NCI-H1436 treated with DMSO at 0.1 percent for 48 hours (cell line): ENCODE results near the gene PPP2R5D.

Source experiments
- DNase-seq: peaks from one replicate; lab custom pipeline; 2025; lab: John Stamatoyannopoulos, UW

Gene PPP2R5D

DNA sequence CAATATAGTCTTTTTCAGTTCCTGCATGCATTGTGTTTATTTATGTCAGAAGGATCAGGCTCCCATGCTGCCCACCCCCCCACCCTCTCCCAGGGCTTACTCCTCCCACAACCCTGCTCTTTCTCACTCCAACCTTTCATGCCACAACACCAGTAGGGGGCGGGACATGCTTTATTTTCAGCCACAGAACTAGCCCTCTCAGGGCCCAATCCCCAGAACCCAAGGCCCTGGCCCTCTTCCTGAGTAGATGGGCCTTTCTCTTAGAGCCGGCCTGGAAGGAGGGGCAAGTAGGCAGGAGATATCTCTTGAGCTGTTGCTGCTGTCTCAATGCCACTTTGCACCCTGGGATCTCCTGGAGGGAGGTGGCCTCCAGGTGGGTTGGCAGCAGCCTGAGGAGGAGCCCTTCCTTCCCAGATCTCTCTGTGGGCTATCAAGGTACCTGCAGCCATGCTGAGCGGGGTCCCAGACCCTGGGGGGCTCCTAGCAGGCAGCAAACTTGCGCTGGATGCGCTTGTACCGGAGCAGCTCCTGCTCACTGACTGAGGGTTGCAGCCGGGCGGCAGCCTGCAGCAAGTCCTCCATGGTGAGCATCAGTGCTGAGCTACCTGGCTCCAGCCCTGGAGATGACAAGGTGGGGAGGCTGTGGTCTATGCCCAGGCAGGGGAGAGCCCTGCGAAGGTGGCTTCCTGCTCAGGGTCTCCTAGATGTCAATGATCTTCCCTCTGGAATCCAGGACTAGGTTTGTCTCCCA is 20.3 kb upstream of the PPP2R5D start:
- DNase-seq, result no peak

GRCh38 chr6:42966571-42966970 is 17.8 kb upstream of the PPP2R5D start:
- no peak for DNase-seq

- DNase-seq, result no peak
These were observed 17.1 kb upstream of the PPP2R5D start for GRCh38 chr6:42967228-42967627.

GRCh38 chr6:42968126-42968701 is 16.2 kb upstream of the PPP2R5D start:
- no peak for DNase-seq

DNA sequence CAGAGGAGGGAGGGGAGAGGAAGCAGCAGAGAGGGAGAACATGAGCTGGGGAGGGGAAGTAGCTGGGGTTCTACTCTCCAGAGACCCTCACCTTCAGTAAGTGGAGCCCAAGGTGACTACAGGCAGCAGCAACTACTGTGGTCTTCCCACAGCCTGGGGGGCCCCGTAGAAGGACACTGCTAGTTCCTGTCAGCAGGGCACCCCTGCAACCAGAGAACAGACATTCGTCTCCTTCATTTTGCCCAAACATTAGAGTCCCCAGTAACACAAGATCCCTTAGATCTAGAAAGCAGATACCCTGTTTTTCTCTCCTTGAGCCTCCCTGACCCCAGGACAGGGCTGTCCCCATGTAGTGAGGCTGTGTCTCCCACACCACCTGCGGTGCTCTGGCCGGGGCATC is 15.6 kb upstream of the PPP2R5D start:
- no peak for DNase-seq

DNA sequence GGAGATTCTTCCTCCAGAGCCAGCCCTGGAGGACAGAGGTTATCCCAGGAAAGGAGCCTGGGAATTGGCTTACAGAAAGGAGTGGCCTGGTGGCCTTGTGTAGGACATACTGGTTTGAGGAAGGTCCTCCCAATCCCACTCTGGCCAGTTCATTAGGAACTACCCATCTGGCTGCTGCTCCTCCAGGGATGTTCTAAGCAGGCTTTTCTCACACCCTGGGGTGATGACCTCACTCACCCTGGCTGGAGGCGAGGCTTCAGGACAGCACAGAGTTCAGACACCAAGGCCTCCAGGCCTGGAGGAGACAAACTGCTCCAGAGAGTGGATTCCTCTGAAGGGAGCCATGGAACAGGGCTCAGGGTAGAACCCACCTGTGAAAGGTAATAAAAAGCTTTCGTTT is 14.9 kb upstream of the PPP2R5D start:
- no peak for DNase-seq

DNA sequence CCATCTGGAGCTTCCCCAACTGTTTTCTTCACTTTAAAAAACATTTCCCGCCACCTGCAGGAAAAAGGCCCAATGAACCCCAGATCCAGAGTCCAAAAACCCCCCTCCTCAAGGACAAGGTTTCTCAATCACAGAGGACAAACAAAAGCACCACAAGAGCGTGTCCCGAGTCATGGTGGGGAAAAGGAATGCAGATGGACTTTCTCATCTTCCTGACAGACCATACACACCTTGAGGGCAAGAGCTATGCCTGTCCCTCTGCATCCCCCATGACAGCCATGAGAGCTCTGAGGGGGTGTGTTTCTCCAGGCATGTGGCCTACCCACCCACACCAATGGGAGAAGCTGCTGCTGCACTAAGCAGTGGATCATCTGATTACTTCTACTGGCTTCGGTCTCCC is 14.4 kb upstream of the PPP2R5D start:
- no peak for DNase-seq

DNA sequence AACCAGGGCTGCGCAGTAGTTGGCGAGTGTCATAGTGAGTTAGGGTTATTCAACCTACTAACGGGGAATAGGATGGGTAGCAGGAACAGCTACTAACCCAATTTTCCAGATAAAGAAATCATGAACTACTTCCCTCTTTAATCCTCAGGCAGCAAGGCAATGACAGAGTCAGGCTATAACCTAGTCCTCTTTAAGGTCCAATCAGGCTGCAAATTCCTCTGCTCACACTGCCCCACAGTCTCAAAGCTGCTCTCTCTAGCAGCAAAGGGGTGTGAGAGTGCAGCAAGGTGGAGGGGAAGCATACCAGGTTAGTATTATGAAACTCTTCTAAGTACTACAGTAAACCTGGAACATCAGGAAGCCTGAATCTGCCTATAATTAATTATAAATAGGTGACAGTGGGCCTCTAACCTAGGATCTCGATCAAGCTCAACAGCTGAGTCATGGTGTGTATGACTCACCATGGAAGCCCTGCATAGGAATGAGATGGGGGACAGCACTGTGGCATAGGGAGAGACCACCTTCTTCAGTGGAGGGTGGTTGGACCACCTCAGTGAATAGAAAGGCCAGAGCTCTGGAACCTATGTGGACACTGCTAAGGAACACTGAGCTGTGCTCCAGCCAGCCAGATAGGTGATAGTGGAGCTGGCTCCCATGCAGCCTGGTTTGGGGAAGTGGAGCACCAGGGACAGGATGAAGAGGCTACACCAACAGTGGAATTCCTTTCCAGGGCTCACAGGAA is 13.3 kb upstream of the PPP2R5D start:
- DNase-seq, result no peak

GRCh38 chr6:42971746-42972327 is 12.5 kb upstream of the PPP2R5D start:
- DNase-seq, result no peak

GRCh38 chr6:42973926-42974325 is 10.4 kb upstream of the PPP2R5D start:
- DNase-seq, result no peak

DNA sequence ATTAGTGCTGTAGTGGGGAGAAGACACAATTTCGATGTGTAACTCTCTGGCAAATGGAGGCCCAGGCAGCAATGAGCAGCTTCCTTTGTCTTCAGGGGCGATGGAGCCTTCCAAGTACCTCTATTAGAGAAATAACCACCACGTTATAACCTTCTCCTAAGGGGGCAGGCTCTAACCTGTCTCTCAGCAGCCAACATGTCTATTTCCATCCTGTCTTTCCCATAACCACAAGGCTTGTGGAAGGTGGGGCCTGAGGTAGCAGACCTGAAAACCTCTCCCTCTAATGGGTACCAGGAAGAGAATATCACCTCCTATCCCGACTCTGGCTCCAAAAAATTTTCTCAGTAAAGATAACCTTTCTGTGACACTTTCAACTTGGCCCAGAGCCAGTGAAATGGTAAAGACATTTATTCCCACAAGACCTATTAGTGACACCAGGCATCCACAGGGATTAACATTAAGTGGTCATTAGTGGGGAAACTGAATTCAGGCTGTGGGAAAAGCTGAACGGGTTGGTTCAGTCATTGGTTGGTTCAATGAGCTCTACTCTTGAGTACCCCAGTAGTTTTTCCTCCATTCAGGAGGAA is 9.4 kb upstream of the PPP2R5D start:
- no peak for DNase-seq

DNA sequence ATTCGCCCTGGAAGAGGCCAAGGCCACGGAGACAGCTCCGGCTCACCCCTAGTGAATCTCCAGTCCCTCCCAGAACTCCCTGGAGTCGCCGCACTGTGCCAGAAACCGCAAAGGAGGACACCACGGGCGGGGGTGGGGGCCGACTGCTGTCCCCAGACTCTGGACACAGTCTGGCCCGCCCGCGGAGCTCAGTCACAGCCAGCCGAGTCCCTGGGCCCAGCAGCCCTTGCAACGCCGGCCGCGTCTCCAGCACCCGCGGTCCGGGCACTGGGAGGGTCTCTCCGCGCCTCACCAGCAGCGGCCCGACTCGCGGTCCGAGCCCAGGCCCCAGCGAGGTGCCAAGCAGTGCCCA is 5.9 kb upstream of the PPP2R5D start:
- DNase-seq, result no peak

DNA sequence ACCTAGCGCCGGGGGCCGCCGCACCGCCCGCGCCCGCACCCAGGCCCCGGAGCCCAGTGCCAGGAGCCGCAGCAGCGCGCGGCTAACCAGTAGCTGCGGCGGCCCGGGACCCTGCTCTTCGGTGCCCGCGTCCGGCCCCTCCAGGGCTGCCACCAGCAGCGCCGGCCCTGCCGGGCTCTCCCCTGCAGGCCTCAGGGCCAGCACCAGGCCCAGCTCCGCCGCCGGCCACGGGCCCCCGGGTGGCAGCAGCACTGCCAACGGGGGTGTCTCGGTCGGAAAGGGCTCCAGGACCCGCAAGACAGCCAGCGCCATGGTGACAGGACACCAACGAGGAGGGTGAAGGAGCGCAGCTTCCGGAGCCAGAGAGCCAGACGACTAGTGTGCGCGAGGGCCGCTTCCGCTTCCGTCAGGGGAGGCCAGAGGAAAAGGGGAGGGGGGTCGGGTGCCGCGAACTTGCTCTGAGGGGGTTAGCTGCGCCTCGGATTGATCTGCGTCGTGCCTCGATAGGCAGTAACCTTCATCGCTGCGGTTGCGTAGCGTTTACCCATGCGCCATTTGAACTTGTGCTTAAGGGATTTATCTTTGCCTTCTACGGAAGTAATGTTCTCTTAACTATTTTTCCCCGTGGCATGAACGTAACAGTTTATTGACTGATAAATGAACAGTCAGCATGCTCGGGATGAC is 5.4 kb upstream of the PPP2R5D start, which contains the start of gene PEX6:
Gene PEX6, minus strand, starts transcription at position 343 of the 684 bp plus-strand sequence. Its CDS starts 31 bp downstream, at position 312.
- peak; percentile 28 for DNase-seq

GRCh38 chr6:42979523-42980177 is 4.7 kb upstream of the PPP2R5D start:
- no peak for DNase-seq

DNA sequence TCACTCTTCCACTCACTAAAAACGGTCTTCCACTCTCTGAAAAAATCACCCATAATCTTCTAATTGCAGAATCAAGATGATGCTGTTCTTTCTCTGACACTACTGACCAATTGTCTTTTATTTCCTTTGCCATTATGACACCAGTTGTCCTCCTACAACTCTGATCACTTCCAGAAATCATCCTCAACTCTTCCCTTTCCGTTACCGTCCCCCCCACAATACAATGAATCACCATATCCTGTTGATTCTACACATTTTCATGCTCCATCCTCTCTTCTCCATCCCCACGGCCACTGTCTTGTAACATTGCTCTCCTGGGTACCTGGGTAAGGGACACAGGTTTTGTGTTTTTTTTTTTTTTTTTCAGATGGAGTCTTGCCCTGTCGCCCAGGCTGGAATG is 2.5 kb upstream of the PPP2R5D start:
- DNase-seq, result no peak

GRCh38 chr6:42984924-42985475 is 630 bp downstream of the PPP2R5D start:
- DNase-seq, result no peak

DNA sequence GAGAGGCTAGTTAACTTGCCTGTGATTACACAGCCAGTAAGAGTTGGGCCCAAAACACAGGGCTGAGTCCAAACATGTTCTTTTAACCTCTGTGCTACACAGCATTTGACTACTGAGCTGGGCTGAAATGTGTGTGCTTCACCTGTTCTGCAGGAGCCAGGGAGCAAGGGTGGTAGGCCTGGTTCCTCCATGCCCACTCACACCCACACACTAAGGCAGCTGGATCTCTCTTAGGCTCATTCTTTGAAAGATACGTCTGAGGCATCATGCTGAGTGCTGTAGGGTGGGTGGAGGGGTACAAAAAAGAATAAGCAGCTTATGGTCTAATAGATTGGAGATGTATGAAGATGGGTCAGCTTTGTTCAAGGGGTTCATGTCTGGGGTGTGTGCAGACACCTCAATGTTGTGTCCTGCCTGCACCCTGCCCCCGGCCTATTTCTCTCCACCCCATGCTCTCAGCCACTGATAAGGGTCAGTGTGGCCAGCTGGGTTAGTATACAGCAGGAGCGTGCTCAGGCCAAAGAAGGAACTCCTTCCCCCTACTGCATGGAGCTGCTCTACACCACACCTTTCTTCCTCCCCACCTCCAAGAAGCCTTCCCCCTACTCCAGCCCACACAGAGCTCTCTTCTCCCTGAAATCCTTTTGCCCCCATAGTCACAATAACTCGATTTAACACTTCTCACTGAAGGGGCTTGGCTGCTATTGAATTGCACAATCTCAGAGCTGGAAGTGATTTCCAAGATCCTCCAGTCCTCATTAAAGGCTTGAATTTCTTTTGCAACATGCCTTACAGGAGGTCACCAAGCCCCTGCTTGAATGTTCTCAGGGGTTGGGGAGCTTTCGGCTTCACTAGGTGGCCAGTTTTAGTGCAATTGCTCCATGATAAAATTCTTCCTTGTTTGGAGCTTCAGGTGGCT is 3.4 kb downstream of the PPP2R5D start:
- DNase-seq, result no peak

GRCh38 chr6:42988486-42989020 is 4.2 kb downstream of the PPP2R5D start:
- DNase-seq, result no peak

DNA sequence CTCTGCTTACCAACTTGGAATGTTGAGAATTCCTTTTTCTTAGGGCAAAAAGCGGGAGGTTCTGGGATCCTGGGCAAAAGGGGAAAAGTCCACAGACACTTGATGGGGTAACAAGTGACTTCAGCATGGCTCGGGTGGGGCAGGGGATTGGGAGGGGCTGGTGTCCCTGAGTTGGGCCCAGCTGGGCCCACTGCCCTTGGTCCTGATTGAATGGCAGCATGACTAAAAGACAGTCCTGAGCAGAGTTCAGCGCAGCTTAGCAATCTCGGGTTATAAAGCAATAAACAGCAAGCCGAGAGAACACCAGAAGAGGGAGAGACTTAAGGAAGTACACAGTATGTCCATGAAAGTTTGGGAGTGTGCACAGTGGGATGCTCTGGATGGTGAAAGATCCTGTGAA is 5.6 kb downstream of the PPP2R5D start:
- DNase-seq, result no peak

DNA sequence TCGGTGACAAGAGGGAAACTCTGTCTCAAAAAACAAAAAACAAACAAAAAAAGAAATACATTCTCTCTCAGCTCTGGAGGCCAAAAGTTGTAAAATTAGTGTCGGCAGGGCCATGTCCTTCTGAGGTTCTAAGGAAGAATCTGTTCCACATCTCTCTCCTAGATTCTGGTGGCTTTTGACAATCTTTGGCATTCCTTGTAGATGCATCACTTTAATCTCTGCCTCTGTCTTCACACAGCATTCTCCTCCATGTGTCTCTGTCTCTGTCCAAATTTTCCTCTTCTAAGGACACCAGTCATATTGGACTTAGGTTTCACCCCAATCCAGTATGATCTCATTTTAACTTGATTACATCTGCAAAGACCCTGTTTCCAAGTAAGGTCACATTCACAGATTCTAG is 9.1 kb downstream of the PPP2R5D start:
- DNase-seq, result no peak
